ENCODE data around the gene ARHGAP45.

ARHGAP45 gene

GRCh38 chr19:1038978-1039645 lies 27.9 kb upstream of the ARHGAP45 start:
- DNase-seq = no peak

GRCh38 chr19:1039646-1040475 lies 27.1 kb upstream of the ARHGAP45 start, which contains the start of gene ABCA7:
ABCA7 (plus strand) TSS chr19:1040107; CDS start chr19:1041362, 1,255 bp downstream.
- DNase-seq = peak; percentile 100

- DNase-seq = peak; percentile 90
Measured at GRCh38 chr19:1040476-1041271, 26.3 kb upstream of the ARHGAP45 start.

- no peak for DNase-seq
Measured at GRCh38 chr19:1041272-1041834, 25.6 kb upstream of the ARHGAP45 start.

- DNase-seq = no peak
Measured at GRCh38 chr19:1041835-1042685, 24.9 kb upstream of the ARHGAP45 start.

- no peak for DNase-seq
Measured at GRCh38 chr19:1042689-1043511, 24.1 kb upstream of the ARHGAP45 start.

- DNase-seq = peak; percentile 77
Measured at GRCh38 chr19:1045247-1045603, 21.7 kb upstream of the ARHGAP45 start.

GRCh38 chr19:1046117-1046626 lies 20.8 kb upstream of the ARHGAP45 start:
- no peak for DNase-seq

- no peak for DNase-seq
Measured at GRCh38 chr19:1046836-1047695, 19.9 kb upstream of the ARHGAP45 start.

- no peak for DNase-seq
Measured at GRCh38 chr19:1047696-1048147, 19.2 kb upstream of the ARHGAP45 start.

GRCh38 chr19:1049106-1049505 lies 17.9 kb upstream of the ARHGAP45 start:
- no peak for DNase-seq

GRCh38 chr19:1049800-1050199 lies 17.2 kb upstream of the ARHGAP45 start:
- no peak for DNase-seq

GRCh38 chr19:1050989-1051788 lies 15.8 kb upstream of the ARHGAP45 start:
- no peak for DNase-seq

GRCh38 chr19:1051791-1052190 lies 15.2 kb upstream of the ARHGAP45 start:
- no peak for DNase-seq

GRCh38 chr19:1052349-1052975 lies 14.5 kb upstream of the ARHGAP45 start:
- DNase-seq = no peak

GRCh38 chr19:1053176-1054101 lies 13.5 kb upstream of the ARHGAP45 start:
- DNase-seq = no peak

Measured in activated CD4-positive, CD25-positive, alpha-beta regulatory T cell treated with anti-CD3 and anti-CD28 coated beads, Interleukin-2, amount 50 U/mL, for 72 hours (primary cell).